Skeletal muscle tissue (tissue), 4 donors: Measurements from ENCODE around the gene PSAT1. TPM values are rescaled to one million over a fixed set of nuclear protein-coding genes. Genes with fewer than 3 reads are reported as not detected.

ENCODE experiments used
- H3K27ac ChIP-seq: one replicate; pipeline ENCODE4 v1.7.0; 2013; ENCODE audit warnings: mild to moderate bottlenecking, low read depth, low read length, inconsistent platforms
- H3K27me3 ChIP-seq, 3 donors: one replicate each; pipeline ENCODE4 v1.7.0; 2013; ENCODE audit warnings: low read length in 3 of 3; ENCODE audit not compliant: control insufficient read depth in 3 of 3, insufficient read depth in 3 of 3
- H3K36me3 ChIP-seq, 3 donors: one replicate each; pipeline ENCODE4 v1.7.0; 2013; ENCODE audit warnings: low read length in 3 of 3; ENCODE audit not compliant: control insufficient read depth in 3 of 3, insufficient read depth in 3 of 3
- H3K4me1 ChIP-seq, 3 donors: one replicate each; pipeline ENCODE4 v1.7.0; 2013; ENCODE audit warnings: low read length in 3 of 3, mild to moderate bottlenecking in 3 of 3; ENCODE audit not compliant: control insufficient read depth in 3 of 3, insufficient read depth in 3 of 3
- H3K4me3 ChIP-seq, 3 donors: one replicate each; pipeline ENCODE4 v1.7.0; 2013; ENCODE audit warnings: low read length in 3 of 3
- H3K9ac ChIP-seq, 3 donors: one replicate each; pipeline ENCODE4 v1.7.0; 2013; ENCODE audit warnings: low read length in 3 of 3, mild to moderate bottlenecking in 3 of 3, moderate library complexity in 2 of 3, low read depth in 1 of 3
- H3K9me3 ChIP-seq, 3 donors: one replicate each; pipeline ENCODE4 v1.7.0; 2013; ENCODE audit warnings: low read length in 3 of 3; ENCODE audit not compliant: control insufficient read depth in 3 of 3
- total RNA-seq: library from RNA; depleted of rRNA; stranded (reverse); fragments of >200 nt; gene quantifications from one replicate; pipeline ENCODE4 v1.2.3, GENCODE V29; 2014
- donor health status: Osteomylitis.

Gene PSAT1
- total RNA-seq, 1 donor from 2014 or later, result 10.4 TPM

DNA sequence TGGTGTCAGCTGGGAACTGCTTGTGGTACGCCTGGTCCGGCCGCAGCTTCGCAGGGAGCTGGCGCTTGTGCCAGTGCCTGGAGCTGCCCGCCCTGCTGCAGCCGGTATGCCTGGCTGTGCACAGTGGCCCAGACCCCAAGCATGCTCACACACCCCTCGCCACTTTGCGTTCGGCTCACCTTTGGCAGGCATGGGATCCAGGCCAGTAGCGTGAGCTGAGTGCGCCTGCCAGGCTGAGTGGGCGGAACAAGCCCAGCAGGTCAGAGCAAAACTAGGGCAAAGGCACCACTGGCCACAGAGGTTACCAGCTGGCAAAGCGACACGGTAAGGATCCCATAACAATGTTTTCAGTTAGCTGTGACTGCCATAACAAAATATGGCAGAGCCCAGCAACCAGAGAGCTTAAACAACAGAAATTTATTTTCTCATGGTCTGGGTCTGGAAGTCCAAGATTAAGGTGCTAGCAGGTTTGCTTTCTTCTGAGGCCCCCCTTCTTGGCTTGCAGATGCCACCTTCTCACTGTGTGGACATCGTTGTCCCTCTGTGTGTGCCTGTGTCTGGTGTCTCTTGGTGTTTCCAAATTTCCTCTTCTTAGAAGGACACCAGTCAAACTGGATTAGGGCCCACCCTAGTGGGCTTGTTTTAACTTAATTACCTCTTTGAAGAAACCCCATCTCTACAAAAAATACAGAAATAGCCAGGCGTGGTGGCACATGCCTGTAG, 61.6 kb downstream of the PSAT1 start:
- H3K27ac ChIP-seq, result no peak overlapping the region
- H3K4me1 ChIP-seq, result no peaks in the 10 kb centered on the region
- H3K9me3 ChIP-seq, result no peaks in the 10 kb centered on the region
- no peak overlapping the region for H3K9ac ChIP-seq
- H3K27me3 ChIP-seq, result no peaks in the 10 kb centered on the region
- H3K4me3 ChIP-seq, result no peak overlapping the region
- no peaks in the 10 kb centered on the region for H3K36me3 ChIP-seq

GRCh38 chr9:78363221-78363620, 66.3 kb downstream of the PSAT1 start:
- H3K9ac ChIP-seq, result no peak overlapping the region

GRCh38 chr9:78365748-78366697, 69.1 kb downstream of the PSAT1 start:
- Histone ChIP-seq H3K9ac (no peak overlapping the region), H3K27me3 (peaks cover 0 to 3% (median 0%) of the 10 kb centered on the region in 3 donors), H3K36me3 (no peaks in the 10 kb centered on the region), H3K4me3 (no peak overlapping the region), H3K4me1 (no peaks in the 10 kb centered on the region), H3K27ac (no peak overlapping the region), H3K9me3 (no peaks in the 10 kb centered on the region)

More at GRCh38 chr9:78363221-78363620, 66.3 kb downstream of the PSAT1 start:
- Histone ChIP-seq H3K4me1 (no peaks in the 10 kb centered on the region), H3K9me3 (no peaks in the 10 kb centered on the region), H3K4me3 (no peak overlapping the region), H3K27ac (no peak overlapping the region), H3K36me3 (no peaks in the 10 kb centered on the region), H3K27me3 (no peaks in the 10 kb centered on the region)

- no peaks in the 10 kb centered on the region for H3K4me1 ChIP-seq
- no peak overlapping the region for H3K27ac ChIP-seq
- peaks cover 0 to 5% (median under 1%) of the 10 kb centered on the region in 3 donors for H3K27me3 ChIP-seq
- H3K9ac ChIP-seq, result no peak overlapping the region
- no peak overlapping the region for H3K4me3 ChIP-seq
- H3K36me3 ChIP-seq, result no peaks in the 10 kb centered on the region
- no peaks in the 10 kb centered on the region for H3K9me3 ChIP-seq
Measured at GRCh38 chr9:78366827-78367226, 69.9 kb downstream of the PSAT1 start.

- peaks cover 6 to 13% (median 8%) of the 10 kb centered on the region in 3 donors for H3K27me3 ChIP-seq
- H3K4me1 ChIP-seq, result no peaks in the 10 kb centered on the region
- no peak overlapping the region for H3K4me3 ChIP-seq
- H3K36me3 ChIP-seq, result no peaks in the 10 kb centered on the region
- H3K9ac ChIP-seq, result no peak overlapping the region
- no peak overlapping the region for H3K27ac ChIP-seq
- H3K9me3 ChIP-seq, result no peaks in the 10 kb centered on the region
Measured at GRCh38 chr9:78368236-78368635, 71.3 kb downstream of the PSAT1 start.

GRCh38 chr9:78369639-78370219, 72.8 kb downstream of the PSAT1 start:
- H3K27ac ChIP-seq, result no peak overlapping the region
- H3K9me3 ChIP-seq, result no peaks in the 10 kb centered on the region
- no peak overlapping the region for H3K9ac ChIP-seq
- H3K4me1 ChIP-seq, result no peaks in the 10 kb centered on the region
- H3K4me3 ChIP-seq, result no peak overlapping the region
- H3K36me3 ChIP-seq, result no peaks in the 10 kb centered on the region
- peaks cover 8 to 18% (median 13%) of the 10 kb centered on the region in 3 donors for H3K27me3 ChIP-seq

GRCh38 chr9:78370991-78371390, 74.1 kb downstream of the PSAT1 start:
- H3K4me3 ChIP-seq, result no peak overlapping the region
- no peak overlapping the region for H3K27ac ChIP-seq
- no peaks in the 10 kb centered on the region for H3K4me1 ChIP-seq
- H3K27me3 ChIP-seq, result peaks cover 8 to 18% (median 16%) of the 10 kb centered on the region in 3 donors
- H3K9me3 ChIP-seq, result no peaks in the 10 kb centered on the region
- no peaks in the 10 kb centered on the region for H3K36me3 ChIP-seq
- H3K9ac ChIP-seq, result no peak overlapping the region

DNA sequence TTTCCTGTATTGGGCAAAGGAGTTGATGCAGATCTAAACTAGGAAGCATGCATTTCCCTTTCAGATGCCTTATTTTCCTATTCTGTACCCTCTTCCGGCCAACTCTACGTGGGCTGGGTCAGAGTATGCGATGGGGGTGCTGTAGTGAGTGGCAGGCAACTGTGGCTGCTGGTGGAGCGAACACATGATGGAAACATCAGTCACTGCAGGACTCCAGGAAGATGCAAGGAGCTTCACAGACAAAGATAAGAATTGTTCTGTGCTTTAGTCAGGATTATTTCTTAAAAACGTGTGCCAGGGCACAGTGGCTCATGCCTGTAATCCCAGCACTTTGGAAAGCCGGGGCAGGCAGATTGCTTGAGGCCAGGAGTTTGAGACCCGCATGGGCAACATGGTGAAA, 75.1 kb downstream of the PSAT1 start:
- peaks cover 8 to 18% (median 16%) of the 10 kb centered on the region in 3 donors for H3K27me3 ChIP-seq
- H3K9ac ChIP-seq, result no peak overlapping the region
- H3K4me3 ChIP-seq, result no peak overlapping the region
- no peaks in the 10 kb centered on the region for H3K4me1 ChIP-seq
- no peaks in the 10 kb centered on the region for H3K36me3 ChIP-seq
- H3K9me3 ChIP-seq, result no peaks in the 10 kb centered on the region
- H3K27ac ChIP-seq, result no peak overlapping the region
